HuH-7 (cell line): ENCODE results near the gene TAB2.

Experiments
- DNase-seq: peaks from one replicate; pipeline ENCODE4 v3.0.0; 2011; ENCODE audit warnings: low spot score

Gene TAB2

GRCh38 chr6:149414821-149415220, 97.3 kb downstream of the TAB2 start:
- DNase-seq: no peak

GRCh38 chr6:149419696-149420404, 102.3 kb downstream of the TAB2 start:
- DNase-seq: no peak

- DNase-seq: no peak
Measured at GRCh38 chr6:149421132-149421531, 103.6 kb downstream of the TAB2 start.

- DNase-seq: no peak
Measured at GRCh38 chr6:149422581-149422980, 105.1 kb downstream of the TAB2 start.

GRCh38 chr6:149423964-149424440, 106.5 kb downstream of the TAB2 start:
- DNase-seq: no peak

- no peak for DNase-seq
Measured at GRCh38 chr6:149425224-149425623, 107.7 kb downstream of the TAB2 start.

- DNase-seq: no peak
Measured at GRCh38 chr6:149425754-149426153, 108.2 kb downstream of the TAB2 start.

GRCh38 chr6:149428606-149429005, 111.1 kb downstream of the TAB2 start:
- DNase-seq: no peak

- no peak for DNase-seq
Measured at GRCh38 chr6:149429427-149430360, 112.2 kb downstream of the TAB2 start.

- DNase-seq: peak; percentile 93
Measured at GRCh38 chr6:149431905-149432775, 114.6 kb downstream of the TAB2 start.

GRCh38 chr6:149433405-149433804, 115.9 kb downstream of the TAB2 start:
- DNase-seq: no peak

GRCh38 chr6:149433881-149434280, 116.4 kb downstream of the TAB2 start:
- DNase-seq: no peak

GRCh38 chr6:149435919-149436586, 118.5 kb downstream of the TAB2 start:
- no peak for DNase-seq

GRCh38 chr6:149436647-149437046, 119.1 kb downstream of the TAB2 start:
- DNase-seq: no peak

GRCh38 chr6:149437212-149437611, 119.7 kb downstream of the TAB2 start:
- no peak for DNase-seq

GRCh38 chr6:149438855-149439254, 121.3 kb downstream of the TAB2 start:
- no peak for DNase-seq

GRCh38 chr6:149439626-149440025, 122.1 kb downstream of the TAB2 start:
- DNase-seq: peak; percentile 4

GRCh38 chr6:149440735-149441671, 123.5 kb downstream of the TAB2 start:
- DNase-seq: peak; percentile 72

GRCh38 chr6:149441740-149442139, 124.2 kb downstream of the TAB2 start:
- DNase-seq: no peak

GRCh38 chr6:149443411-149444181, 126.1 kb downstream of the TAB2 start:
- DNase-seq: peak; percentile 2
